ENCODE data around the gene SETD1A. TPM values are rescaled to one million over a fixed set of nuclear protein-coding genes. Genes with fewer than 3 reads are reported as not detected.
A peak's percentile ranks its signal among the peaks of the same experiment; 100 is the strongest.

Gene SETD1A
- total and polyA plus RNA-seq, 9 of the 15 experiments (the other 6 are each of a cell fraction or from before 2014, with no cell fraction given), result 0.08 to 36.0 (median 4.2) TPM

DNA sequence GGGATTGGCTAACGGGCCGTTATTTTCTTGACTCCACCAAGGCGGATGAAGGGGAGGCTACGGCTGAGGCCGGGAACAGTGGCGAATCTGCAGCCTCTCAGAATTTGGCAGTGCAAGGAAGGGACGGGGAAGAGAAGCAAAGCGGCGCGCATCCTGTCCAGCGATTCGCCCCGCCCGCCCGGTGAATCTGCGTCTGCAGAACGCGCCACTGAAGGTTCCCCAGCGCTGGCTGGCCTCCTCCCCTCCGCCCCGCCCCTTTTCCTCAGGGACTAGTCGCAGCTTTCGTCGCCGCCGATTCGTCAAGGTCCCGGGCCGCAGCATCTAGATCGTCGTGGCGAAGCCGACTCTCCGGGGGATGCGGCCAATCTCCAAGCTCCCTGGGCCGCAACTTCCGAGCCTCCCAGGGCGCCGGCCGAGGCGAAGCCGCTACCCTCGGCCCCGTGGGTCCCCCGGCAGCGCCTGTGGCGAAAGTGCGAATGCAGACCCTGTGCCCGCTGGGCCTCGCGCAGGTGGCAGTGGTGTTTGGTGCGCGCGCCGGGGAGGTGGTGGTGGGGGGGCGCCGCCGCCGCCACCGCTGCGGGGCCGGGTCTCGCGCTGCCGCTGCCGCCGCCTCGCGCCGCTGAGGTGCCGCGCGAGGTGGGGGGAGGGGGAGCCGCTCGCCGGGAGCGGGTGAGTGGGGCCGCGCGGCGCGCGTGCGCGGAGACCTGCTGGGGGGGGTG, at the start of gene SETD1A (continued):
- TF ChIP-seq, protein P1, sequence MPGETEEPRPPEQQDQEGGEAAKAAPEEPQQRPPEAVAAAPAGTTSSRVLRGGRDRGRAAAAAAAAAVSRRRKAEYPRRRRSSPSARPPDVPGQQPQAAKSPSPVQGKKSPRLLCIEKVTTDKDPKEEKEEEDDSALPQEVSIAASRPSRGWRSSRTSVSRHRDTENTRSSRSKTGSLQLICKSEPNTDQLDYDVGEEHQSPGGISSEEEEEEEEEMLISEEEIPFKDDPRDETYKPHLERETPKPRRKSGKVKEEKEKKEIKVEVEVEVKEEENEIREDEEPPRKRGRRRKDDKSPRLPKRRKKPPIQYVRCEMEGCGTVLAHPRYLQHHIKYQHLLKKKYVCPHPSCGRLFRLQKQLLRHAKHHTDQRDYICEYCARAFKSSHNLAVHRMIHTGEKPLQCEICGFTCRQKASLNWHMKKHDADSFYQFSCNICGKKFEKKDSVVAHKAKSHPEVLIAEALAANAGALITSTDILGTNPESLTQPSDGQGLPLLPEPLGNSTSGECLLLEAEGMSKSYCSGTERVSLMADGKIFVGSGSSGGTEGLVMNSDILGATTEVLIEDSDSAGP (CRISPR knock-in tag; IDR thresholded peaks at IDR 0.05), result no peak
- no peak for TF ChIP-seq MXI1 (IDR thresholded peaks at IDR 0.05; ENCODE audit: low read depth, low read length)
- no peak for TF ChIP-seq HDAC3 (IDR thresholded peaks at IDR 0.05; ENCODE audit: borderline replicate concordance, partially characterized antibody)
- TF ChIP-seq, protein P2, sequence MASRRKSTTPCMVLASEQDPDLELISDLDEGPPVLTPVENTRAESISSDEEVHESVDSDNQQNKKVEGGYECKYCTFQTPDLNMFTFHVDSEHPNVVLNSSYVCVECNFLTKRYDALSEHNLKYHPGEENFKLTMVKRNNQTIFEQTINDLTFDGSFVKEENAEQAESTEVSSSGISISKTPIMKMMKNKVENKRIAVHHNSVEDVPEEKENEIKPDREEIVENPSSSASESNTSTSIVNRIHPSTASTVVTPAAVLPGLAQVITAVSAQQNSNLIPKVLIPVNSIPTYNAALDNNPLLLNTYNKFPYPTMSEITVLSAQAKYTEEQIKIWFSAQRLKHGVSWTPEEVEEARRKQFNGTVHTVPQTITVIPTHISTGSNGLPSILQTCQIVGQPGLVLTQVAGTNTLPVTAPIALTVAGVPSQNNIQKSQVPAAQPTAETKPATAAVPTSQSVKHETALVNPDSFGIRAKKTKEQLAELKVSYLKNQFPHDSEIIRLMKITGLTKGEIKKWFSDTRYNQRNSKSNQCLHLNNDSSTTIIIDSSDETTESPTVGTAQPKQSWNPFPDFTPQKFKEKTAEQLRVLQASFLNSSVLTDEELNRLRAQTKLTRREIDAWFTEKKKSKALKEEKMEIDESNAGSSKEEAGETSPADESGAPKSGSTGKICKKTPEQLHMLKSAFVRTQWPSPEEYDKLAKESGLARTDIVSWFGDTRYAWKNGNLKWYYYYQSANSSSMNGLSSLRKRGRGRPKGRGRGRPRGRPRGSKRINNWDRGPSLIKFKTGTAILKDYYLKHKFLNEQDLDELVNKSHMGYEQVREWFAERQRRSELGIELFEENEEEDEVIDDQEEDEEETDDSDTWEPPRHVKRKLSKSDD (conservative IDR thresholded peaks at IDR 0.05; ENCODE audit: low read length), result 0 out of 2 replicates have a peak, but pooled peaks have one; percentile 57
- TF ChIP-seq, protein P3, sequence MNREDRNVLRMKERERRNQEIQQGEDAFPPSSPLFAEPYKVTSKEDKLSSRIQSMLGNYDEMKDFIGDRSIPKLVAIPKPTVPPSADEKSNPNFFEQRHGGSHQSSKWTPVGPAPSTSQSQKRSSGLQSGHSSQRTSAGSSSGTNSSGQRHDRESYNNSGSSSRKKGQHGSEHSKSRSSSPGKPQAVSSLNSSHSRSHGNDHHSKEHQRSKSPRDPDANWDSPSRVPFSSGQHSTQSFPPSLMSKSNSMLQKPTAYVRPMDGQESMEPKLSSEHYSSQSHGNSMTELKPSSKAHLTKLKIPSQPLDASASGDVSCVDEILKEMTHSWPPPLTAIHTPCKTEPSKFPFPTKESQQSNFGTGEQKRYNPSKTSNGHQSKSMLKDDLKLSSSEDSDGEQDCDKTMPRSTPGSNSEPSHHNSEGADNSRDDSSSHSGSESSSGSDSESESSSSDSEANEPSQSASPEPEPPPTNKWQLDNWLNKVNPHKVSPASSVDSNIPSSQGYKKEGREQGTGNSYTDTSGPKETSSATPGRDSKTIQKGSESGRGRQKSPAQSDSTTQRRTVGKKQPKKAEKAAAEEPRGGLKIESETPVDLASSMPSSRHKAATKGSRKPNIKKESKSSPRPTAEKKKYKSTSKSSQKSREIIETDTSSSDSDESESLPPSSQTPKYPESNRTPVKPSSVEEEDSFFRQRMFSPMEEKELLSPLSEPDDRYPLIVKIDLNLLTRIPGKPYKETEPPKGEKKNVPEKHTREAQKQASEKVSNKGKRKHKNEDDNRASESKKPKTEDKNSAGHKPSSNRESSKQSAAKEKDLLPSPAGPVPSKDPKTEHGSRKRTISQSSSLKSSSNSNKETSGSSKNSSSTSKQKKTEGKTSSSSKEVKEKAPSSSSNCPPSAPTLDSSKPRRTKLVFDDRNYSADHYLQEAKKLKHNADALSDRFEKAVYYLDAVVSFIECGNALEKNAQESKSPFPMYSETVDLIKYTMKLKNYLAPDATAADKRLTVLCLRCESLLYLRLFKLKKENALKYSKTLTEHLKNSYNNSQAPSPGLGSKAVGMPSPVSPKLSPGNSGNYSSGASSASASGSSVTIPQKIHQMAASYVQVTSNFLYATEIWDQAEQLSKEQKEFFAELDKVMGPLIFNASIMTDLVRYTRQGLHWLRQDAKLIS (CRISPR knock-in tag; IDR thresholded peaks at IDR 0.05), result 0 out of 2 replicates have a peak, but pooled peaks have one; percentile 78
- TF ChIP-seq, protein P4, sequence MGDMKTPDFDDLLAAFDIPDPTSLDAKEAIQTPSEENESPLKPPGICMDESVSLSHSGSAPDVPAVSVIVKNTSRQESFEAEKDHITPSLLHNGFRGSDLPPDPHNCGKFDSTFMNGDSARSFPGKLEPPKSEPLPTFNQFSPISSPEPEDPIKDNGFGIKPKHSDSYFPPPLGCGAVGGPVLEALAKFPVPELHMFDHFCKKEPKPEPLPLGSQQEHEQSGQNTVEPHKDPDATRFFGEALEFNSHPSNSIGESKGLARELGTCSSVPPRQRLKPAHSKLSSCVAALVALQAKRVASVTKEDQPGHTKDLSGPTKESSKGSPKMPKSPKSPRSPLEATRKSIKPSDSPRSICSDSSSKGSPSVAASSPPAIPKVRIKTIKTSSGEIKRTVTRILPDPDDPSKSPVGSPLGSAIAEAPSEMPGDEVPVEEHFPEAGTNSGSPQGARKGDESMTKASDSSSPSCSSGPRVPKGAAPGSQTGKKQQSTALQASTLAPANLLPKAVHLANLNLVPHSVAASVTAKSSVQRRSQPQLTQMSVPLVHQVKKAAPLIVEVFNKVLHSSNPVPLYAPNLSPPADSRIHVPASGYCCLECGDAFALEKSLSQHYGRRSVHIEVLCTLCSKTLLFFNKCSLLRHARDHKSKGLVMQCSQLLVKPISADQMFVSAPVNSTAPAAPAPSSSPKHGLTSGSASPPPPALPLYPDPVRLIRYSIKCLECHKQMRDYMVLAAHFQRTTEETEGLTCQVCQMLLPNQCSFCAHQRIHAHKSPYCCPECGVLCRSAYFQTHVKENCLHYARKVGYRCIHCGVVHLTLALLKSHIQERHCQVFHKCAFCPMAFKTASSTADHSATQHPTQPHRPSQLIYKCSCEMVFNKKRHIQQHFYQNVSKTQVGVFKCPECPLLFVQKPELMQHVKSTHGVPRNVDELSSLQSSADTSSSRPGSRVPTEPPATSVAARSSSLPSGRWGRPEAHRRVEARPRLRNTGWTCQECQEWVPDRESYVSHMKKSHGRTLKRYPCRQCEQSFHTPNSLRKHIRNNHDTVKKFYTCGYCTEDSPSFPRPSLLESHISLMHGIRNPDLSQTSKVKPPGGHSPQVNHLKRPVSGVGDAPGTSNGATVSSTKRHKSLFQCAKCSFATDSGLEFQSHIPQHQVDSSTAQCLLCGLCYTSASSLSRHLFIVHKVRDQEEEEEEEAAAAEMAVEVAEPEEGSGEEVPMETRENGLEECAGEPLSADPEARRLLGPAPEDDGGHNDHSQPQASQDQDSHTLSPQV (IDR thresholded peaks at IDR 0.05), result no peak
- TF ChIP-seq WHSC1 (IDR thresholded peaks at IDR 0.05; ENCODE audit: low read length), result no peak
- TF ChIP-seq ATF7 (IDR thresholded peaks at IDR 0.05), result no peak
- TF ChIP-seq IRF2 (CRISPR knock-in tag; IDR thresholded peaks at IDR 0.05), result no peak
- no peak for TF ChIP-seq SNIP1 (IDR thresholded peaks at IDR 0.05; ENCODE audit: low read depth)
- TF ChIP-seq TRIM28 (IDR thresholded peaks at IDR 0.05), result no peak
- TF ChIP-seq STAT5B (CRISPR knock-in tag; IDR thresholded peaks at IDR 0.05), result no peak
- TF ChIP-seq ZNF253 (CRISPR knock-in tag; conservative IDR thresholded peaks at IDR 0.05), result no peak
- no peak for TF ChIP-seq ZNF436 (CRISPR knock-in tag; IDR thresholded peaks at IDR 0.05)
- no peak for TF ChIP-seq ZKSCAN1 (IDR thresholded peaks at IDR 0.05; ENCODE audit: low read depth, low read length)
